Muscle layer of colon (tissue), 2 donors: Measurements from ENCODE around the gene DRC7.
"Not testable (repeated sequence)": the region's sequence is repeated elsewhere in the genome, so short reads cannot be mapped to it uniquely, and the experiment has no call there.

Experiments used
- H3K27ac ChIP-seq: one replicate; pipeline ENCODE4 v1.7.0; 2013; ENCODE audit warnings: low read depth, mild to moderate bottlenecking, low read length, moderate library complexity
- H3K27me3 ChIP-seq, 2 donors: one replicate each; pipeline ENCODE4 v1.7.0; 2013; ENCODE audit warnings: low read length in 2 of 2, mild to moderate bottlenecking in 2 of 2; ENCODE audit not compliant: insufficient read depth in 2 of 2, control insufficient read depth in 1 of 2
- H3K36me3 ChIP-seq: one replicate; pipeline ENCODE4 v1.7.0; 2013; ENCODE audit warnings: mild to moderate bottlenecking, low read length; ENCODE audit not compliant: insufficient read depth
- H3K4me1 ChIP-seq: one replicate; pipeline ENCODE4 v1.7.0; 2013; ENCODE audit warnings: mild to moderate bottlenecking, low read length; ENCODE audit not compliant: insufficient read depth
- H3K4me3 ChIP-seq, 2 donors: one replicate each; pipeline ENCODE4 v1.7.0; 2013; ENCODE audit warnings: low read length in 2 of 2, low read depth in 1 of 2, mild to moderate bottlenecking in 1 of 2, moderate library complexity in 1 of 2
- H3K9ac ChIP-seq: one replicate; pipeline ENCODE4 v1.7.0; 2013; ENCODE audit warnings: low read length
- H3K9me3 ChIP-seq: one replicate; pipeline ENCODE4 v1.7.0; 2013; ENCODE audit warnings: mild to moderate bottlenecking, low read length
- donor health status: abdominal sarcoma.
- donor health status: Adenocarcinoma of cecum.

The DRC7 gene

DNA sequence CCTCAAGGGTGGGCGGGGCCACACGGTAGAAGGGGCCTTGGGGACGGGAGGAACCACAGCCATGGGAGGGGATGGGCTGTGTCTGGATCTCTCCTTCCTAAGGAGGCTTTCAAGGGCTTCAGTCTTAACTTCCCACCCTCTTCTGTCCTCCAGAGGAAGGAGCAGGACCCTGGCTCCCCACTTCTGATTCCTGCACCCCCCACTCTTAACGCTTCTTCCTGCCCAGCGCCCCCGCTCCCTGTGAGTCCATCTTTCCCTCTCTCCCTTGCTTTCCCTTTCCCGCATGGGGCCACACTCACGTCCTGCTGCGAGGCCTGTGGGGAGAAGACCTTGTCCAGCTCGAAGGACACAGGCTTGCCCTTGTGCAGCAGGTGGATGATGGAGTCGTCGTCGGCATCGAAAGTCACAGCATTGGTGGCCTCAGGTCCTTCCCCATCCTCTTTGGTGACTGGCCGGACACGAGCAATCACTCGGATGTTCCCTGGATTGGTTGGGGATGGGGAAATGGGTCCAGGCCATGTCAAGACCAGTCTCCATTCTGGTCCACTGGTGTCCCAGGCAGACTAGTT, 70.6 kb downstream of the DRC7 start:
- Histone ChIP-seq H3K27ac (no peak overlapping the region), H3K9ac (no peak overlapping the region), H3K27me3 (no peaks in the 10 kb centered on the region), H3K9me3 (no peaks in the 10 kb centered on the region), H3K36me3 (peaks cover 9% of the 10 kb centered on the region), H3K4me3 (no peak overlapping the region), H3K4me1 (no peaks in the 10 kb centered on the region)

DNA sequence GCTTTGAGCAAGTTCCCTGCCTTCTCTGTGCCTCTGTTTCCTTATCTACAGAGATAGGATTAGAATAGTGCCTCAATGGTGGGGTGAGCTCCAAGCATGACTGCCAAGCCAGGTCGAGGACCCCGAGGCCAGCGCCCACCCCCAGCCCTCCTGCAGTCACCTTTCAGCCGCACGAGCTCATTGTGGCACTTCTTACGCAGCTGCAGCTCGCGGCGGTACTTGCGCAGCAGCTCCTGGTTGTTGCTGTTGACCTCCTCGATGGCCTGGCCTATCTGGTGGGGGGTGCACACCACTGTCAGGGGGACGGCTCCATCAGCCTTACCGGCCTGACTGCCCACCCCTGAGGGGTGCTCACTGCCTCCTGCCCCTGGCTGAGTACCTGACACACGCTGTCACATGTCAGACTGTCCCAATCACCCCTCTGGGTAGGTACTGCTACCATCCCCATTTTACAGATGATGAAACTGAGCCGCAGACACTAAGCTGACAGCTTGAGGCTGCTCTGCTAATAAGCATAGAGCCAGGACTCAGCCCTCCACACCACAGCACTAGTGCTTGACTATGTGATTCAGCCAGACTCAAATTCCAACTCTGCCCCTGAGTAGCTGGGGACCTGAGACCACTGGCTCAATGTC, 72.2 kb downstream of the DRC7 start:
- Histone ChIP-seq H3K27me3 (no peaks in the 10 kb centered on the region), H3K9ac (no peak overlapping the region), H3K27ac (no peak overlapping the region), H3K4me3 (no peak overlapping the region), H3K9me3 (no peaks in the 10 kb centered on the region), H3K36me3 (peaks cover 24% of the 10 kb centered on the region), H3K4me1 (no peaks in the 10 kb centered on the region)

DNA sequence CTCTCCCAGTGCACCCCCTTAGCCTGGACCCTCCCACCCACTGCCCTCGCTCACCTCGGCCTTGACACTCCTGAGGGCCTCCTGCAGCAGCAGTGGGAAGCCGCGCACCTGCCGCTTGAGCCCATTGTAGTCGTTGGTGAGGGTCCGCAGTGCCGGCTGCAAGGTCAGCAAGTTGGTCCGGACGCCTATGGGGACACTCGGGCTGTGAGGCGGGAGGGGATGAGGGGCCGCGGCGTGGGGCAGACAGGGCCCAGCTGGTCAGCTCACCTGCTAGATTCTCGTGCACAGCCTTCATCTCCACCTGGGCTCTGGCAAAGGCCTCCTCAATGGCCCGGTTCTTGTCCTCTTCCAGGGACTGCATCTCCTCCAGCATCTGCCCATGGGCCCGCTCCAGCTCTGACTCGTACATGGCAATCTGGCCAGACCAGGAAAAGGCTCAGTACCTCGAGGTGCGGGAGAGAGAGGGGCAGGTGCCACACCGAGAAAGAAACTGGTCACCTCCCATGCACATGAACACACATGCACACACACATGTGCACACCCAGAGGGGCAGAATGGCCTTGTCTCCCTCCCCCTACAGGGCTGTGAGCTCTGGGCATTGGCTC, 75.0 kb downstream of the DRC7 start:
- H3K4me3 ChIP-seq, result no peak overlapping the region
- no peaks in the 10 kb centered on the region for H3K4me1 ChIP-seq
- no peaks in the 10 kb centered on the region for H3K27me3 ChIP-seq
- no peak overlapping the region for H3K9ac ChIP-seq
- no peaks in the 10 kb centered on the region for H3K9me3 ChIP-seq
- peaks cover 24% of the 10 kb centered on the region for H3K36me3 ChIP-seq
- no peak overlapping the region for H3K27ac ChIP-seq

DNA sequence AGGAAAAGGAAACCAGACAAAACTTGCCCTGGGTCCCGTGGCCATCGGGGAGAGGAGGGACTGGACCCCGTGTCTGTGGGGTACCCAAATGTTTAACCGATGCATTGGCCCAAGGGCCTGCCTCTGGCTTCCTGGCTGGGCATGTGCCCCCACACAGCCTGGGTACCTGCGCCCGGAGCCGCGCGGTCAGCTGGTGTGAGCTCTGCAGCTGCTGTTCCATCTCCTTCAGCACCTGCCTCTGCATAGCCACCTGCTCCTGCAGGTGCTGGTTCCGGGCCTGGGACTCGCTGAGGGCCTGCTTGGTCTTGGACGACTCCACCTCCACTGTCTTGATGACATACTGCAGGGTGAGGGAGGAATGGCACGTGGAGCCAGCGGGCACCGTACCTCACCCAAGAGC, 75.8 kb downstream of the DRC7 start:
- no peaks in the 10 kb centered on the region for H3K27me3 ChIP-seq
- H3K27ac ChIP-seq, result no peak overlapping the region
- no peak overlapping the region for H3K4me3 ChIP-seq
- peaks cover 24% of the 10 kb centered on the region for H3K36me3 ChIP-seq
- H3K9ac ChIP-seq, result no peak overlapping the region
- no peaks in the 10 kb centered on the region for H3K4me1 ChIP-seq
- no peaks in the 10 kb centered on the region for H3K9me3 ChIP-seq

DNA sequence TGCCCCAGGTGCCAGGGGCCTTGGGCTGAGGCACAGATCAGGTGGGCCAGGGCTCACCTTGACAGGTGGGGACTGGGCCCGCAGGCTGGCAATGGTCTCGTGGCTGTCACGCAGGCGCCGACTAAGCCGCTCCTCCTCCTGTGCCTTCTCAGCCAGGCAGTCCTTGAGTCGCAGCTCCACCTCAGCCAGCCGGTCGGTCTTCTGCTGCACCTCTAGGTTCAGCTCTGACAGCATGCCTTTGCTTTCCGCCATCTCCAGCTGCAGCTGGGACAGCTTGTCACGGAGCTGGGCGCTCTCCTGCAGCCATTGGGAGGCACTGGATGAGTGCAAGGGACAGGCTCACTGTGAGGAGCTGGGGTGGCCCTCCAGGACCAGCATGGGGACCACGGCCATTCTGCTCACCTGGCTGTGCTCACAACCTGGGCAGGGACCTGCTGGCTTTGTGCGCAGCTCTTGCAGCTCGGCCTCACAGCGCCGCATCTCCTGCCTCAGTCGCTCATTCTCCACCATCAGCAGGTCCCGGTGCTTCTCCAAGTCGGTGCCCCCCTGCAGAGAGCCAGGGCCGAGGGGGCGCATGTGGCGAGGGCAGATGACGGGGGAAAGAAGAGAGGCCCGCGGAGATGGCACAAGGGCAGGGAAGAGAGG, 76.7 kb downstream of the DRC7 start:
- H3K9me3 ChIP-seq, result no peaks in the 10 kb centered on the region
- no peak overlapping the region for H3K27ac ChIP-seq
- H3K4me1 ChIP-seq, result no peaks in the 10 kb centered on the region
- H3K9ac ChIP-seq, result no peak overlapping the region
- H3K27me3 ChIP-seq, result no peaks in the 10 kb centered on the region
- no peak overlapping the region for H3K4me3 ChIP-seq
- H3K36me3 ChIP-seq, result peaks cover 24% of the 10 kb centered on the region

DNA sequence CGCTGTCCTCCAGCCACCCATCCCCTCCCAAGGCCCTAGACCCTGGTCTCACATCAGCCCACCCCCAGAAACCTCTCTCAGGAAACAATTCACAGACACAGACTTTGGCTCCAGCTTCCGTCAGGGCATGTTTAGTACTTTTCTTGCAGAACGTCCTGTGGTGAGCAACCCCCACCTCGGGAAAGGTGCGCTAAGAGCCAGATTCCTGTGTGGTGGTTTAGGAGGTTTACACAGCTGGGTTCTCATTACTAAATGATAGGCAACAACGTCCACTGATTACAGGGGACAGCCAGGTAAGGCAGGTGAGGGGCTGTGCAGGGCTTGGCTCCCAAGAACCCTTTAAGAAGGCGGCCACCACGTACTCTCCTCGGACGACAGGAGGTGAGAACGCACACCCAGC, 78.4 kb downstream of the DRC7 start:
- Histone ChIP-seq H3K27ac (no peak overlapping the region), H3K9me3 (no peaks in the 10 kb centered on the region), H3K4me3 (no peak overlapping the region), H3K36me3 (peaks cover 20% of the 10 kb centered on the region), H3K27me3 (no peaks in the 10 kb centered on the region), H3K4me1 (no peaks in the 10 kb centered on the region), H3K9ac (no peak overlapping the region)

DNA sequence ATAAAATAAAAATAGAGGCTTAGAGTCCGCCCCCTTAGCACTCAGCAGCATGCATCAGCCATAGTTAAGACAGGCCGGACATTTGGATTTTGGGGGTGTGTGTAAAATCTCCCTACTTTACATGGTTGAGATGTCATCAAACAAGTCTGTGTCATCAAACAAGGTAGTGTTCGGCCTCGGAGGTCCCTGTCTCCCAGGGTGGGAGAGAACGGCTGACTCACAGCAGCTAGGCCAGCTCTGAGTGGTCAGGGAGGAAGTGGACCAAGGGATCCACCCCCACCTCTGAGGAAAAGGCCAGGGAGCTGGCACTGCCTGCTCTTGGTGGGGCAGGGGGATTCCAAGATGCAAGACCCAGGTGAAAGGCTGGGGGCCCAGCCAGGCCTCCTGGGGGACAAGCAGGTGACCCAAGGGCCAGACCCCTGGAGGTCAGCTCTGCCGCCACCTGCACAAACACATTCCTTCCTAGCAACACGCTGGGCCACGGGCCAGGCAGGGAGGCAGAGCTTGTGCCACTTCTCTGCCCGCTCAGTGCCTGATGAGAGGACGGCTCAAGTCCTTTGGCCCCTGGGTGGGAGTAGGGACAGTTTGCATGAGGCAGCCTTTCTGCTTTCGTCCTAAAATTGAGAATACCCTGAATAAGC, 79.2 kb downstream of the DRC7 start:
- H3K4me1 ChIP-seq, result no peaks in the 10 kb centered on the region
- no peaks in the 10 kb centered on the region for H3K9me3 ChIP-seq
- peaks cover 20% of the 10 kb centered on the region for H3K36me3 ChIP-seq
- no peak overlapping the region for H3K9ac ChIP-seq
- no peaks in the 10 kb centered on the region for H3K27me3 ChIP-seq
- H3K27ac ChIP-seq, result no peak overlapping the region
- no peak overlapping the region for H3K4me3 ChIP-seq

DNA sequence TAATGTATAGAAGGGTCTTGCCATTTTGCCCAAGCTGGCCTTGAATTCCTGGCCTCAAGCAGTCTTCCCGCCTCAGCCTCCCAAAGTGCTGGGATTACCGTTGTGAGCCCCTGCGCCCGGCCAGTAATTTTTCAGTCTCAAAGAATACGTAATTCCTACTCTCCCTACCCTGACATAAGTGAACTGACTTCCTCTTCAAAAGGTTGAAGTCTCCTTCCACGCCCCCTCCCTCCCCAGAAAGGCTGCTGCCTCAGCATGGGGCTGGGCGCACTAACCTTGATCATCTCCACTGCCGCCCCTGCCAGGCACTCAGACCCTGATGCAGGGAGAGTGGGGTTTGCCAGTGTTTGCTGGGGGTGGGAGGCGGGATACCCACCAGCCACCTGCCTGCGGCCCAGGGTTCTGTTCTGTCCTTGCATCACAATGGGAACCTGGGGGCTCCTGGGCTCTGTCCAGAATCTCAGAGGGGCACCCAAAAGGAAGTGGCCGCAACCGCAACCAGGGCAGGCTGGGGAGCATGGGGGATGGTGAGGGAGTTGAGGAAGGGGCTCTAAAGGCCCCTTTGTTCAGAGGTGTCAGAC, 80.2 kb downstream of the DRC7 start:
- H3K27ac ChIP-seq, result no peak overlapping the region
- H3K4me1 ChIP-seq, result no peaks in the 10 kb centered on the region
- H3K4me3 ChIP-seq, result no peak overlapping the region
- H3K36me3 ChIP-seq, result peaks cover 19% of the 10 kb centered on the region
- no peaks in the 10 kb centered on the region for H3K9me3 ChIP-seq
- no peaks in the 10 kb centered on the region for H3K27me3 ChIP-seq
- no peak overlapping the region for H3K9ac ChIP-seq

DNA sequence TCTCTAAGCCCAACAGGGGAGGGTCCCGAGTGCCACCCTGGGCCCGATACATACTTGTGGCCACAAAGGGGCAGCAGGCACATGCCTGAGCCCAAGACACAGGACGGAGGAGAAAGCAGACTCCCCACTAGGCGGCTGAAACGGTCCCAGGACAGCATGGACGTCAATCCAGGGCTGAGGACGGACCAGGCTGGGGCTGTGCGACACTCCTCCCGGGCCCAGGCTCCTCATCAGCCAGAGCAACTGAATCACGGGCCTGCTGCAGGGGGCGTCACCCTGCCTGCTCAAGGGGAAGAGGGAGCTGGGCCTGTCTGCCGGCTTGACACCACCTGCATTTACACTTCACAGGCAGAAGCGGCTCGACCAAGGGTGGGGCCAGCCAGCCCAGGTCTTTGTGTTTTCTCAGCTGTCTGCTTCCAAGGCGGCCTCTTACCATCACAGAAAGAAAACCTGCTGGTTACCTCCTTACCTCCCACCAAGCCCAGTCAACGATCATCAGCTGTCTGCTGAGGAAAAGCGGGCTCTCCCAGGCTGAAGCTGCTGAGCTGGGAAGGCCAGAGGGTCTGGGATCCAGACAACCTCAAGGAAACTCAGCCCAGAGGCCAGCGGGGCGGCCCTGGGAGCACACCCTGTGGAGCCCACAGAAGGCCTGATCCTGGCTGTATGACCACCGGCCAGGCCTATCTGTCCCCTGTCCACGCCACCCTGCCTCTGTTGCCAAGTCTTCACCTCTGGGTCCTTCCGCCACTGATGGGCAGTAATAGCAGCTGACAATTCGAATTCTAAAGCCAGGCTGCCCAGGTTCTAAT, 81.3 kb downstream of the DRC7 start:
- no peaks in the 10 kb centered on the region for H3K4me1 ChIP-seq
- H3K4me3 ChIP-seq, result no peak overlapping the region
- no peaks in the 10 kb centered on the region for H3K9me3 ChIP-seq
- H3K36me3 ChIP-seq, result peaks cover 8% of the 10 kb centered on the region
- no peaks in the 10 kb centered on the region for H3K27me3 ChIP-seq
- H3K9ac ChIP-seq, result no peak overlapping the region
- H3K27ac ChIP-seq, result no peak overlapping the region

DNA sequence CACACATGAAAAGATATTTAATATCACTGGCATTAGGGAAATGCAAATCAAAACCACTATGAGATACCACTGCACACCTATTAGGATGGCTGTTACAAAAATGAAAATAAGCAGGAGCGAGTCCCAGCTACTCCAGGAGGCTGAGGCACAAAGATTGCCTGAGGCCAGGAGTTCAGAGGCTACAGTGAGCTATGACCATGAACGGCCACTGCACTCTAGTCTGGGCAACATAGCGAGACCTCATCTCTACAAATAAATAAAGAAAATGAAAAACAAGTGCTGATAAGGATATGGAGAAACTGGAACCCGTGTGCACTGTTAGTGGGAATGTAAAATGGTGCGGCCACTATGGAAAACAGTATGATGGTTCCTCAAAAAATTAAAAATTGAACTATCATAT, 84.1 kb downstream of the DRC7 start:
- no peaks in the 10 kb centered on the region for H3K36me3 ChIP-seq
- H3K4me3 ChIP-seq, result no peak overlapping the region
- H3K27ac ChIP-seq, result no peak overlapping the region
- no peak overlapping the region for H3K9ac ChIP-seq
- H3K4me1 ChIP-seq, result no peaks in the 10 kb centered on the region
- H3K27me3 ChIP-seq, result no peaks in the 10 kb centered on the region
- H3K9me3 ChIP-seq, result no peaks in the 10 kb centered on the region

DNA sequence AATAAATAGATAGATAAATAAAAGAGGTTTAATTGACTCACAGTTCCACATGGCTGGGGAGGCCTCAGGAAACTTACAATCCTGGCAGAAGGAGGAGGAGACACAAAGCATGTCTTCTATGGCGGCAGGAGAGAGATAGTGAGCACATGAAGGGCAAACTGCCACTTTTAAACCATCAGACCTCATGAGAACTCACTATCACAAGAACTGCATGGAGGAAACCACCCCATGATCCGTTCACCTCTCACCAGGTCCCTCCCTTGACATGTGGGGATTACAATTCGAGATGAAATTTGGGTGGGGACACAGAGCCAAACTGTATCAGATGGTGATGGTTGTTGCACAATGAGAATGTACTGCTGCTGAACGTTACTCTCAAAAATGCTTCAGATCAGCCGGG, 85.2 kb downstream of the DRC7 start:
- H3K4me1 ChIP-seq, H3K27me3 ChIP-seq, H3K36me3 ChIP-seq, H3K9me3 ChIP-seq, H3K4me3 ChIP-seq, H3K9ac ChIP-seq, H3K27ac ChIP-seq: not testable (repeated sequence)
